Neural cell (in vitro differentiated cells): ENCODE measurements around the gene HOXB7. TPM values are rescaled to one million over a fixed set of nuclear protein-coding genes. Genes with fewer than 3 reads are reported as not detected.

ENCODE experiments used
- H2AFZ ChIP-seq: fragments of 200-600, 300-800 bp; sonication (generic), shearing (Covaris generic); 2 replicates; pipeline ENCODE4 v1.6.0; 2014; ENCODE audit warnings: low read depth, mild to moderate bottlenecking, antibody characterized with exemption, low read length, moderate library complexity
- H3F3A ChIP-seq: fragments of 200-600 bp; shearing (Covaris generic); 2 replicates; pipeline ENCODE4 v1.6.1; 2016; ENCODE audit warnings: mild to moderate bottlenecking, moderate library complexity, mixed read lengths, antibody characterized with exemption, low read length; ENCODE audit not compliant: insufficient read depth, poor library complexity, severe bottlenecking
- H3K27ac ChIP-seq: fragments of 200-600, 300-800 bp; sonication (generic), shearing (Covaris generic); 2 replicates; pipeline ENCODE4 v1.5.1; 2014; ENCODE audit warnings: mild to moderate bottlenecking, low read length, moderate library complexity
- H3K27me3 ChIP-seq: fragments of 300-800, 200-600 bp; sonication (generic), shearing (Covaris generic); 2 replicates; pipeline ENCODE4 v1.6.0; 2014; ENCODE audit warnings: mild to moderate bottlenecking, low read depth, low read length, moderate library complexity; ENCODE audit not compliant: insufficient read depth
- H3K36me3 ChIP-seq: fragments of 300-800, 200-600 bp; sonication (generic), shearing (Covaris generic); 2 replicates; pipeline ENCODE4 v1.5.1; 2014; ENCODE audit warnings: mild to moderate bottlenecking, antibody characterized with exemption, low read length, moderate library complexity; ENCODE audit not compliant: insufficient read depth
- H3K4me2 ChIP-seq: fragments of 300-800, 200-600 bp; sonication (generic), shearing (Covaris generic); 2 replicates; pipeline ENCODE4 v1.6.0; 2014; ENCODE audit warnings: mild to moderate bottlenecking, low read length
- H3K4me3 ChIP-seq: fragments of 300-800, 200-600 bp; sonication (generic), shearing (Covaris generic); 2 replicates; pipeline ENCODE4 v1.5.1; 2014; ENCODE audit warnings: mild to moderate bottlenecking, low read length, moderate library complexity
- H3K79me2 ChIP-seq: fragments of 200-600 bp; shearing (Covaris generic); replicated peaks from 2 replicates; pipeline ENCODE4 v1.6.0; 2014; ENCODE audit warnings: mild to moderate bottlenecking, low read length, moderate library complexity; ENCODE audit not compliant: insufficient read depth
- H3K9ac ChIP-seq: fragments of 300-800, 200-600 bp; sonication (generic), shearing (Covaris generic); 2 replicates; pipeline ENCODE4 v1.6.1; 2016; ENCODE audit warnings: mild to moderate bottlenecking, low read length, mixed read lengths
- H3K9me2 ChIP-seq: fragments of 200-600 bp; shearing (Covaris generic); 2 replicates; pipeline ENCODE4 v1.6.1; 2016; ENCODE audit warnings: mild to moderate bottlenecking, low read length, mixed read lengths; ENCODE audit not compliant: insufficient read depth
- H3K9me3 ChIP-seq: fragments of 200-600, 300-800 bp; sonication (generic), shearing (Covaris generic); 2 replicates; pipeline ENCODE4 v1.6.1; 2016; ENCODE audit warnings: mild to moderate bottlenecking, mixed run types, low read length, moderate library complexity, mixed read lengths
- H4K20me1 ChIP-seq: fragments of 200-600 bp; shearing (Covaris generic); 2 replicates; pipeline ENCODE4 v1.6.1; 2016; ENCODE audit warnings: mild to moderate bottlenecking, mixed run types; ENCODE audit not compliant: insufficient read depth
- EP300 ChIP-seq: fragments of 450-650 bp; conservative IDR thresholded peaks from 2 replicates; pipeline ENCODE4 v1.6.1; 2014; ENCODE audit warnings: antibody characterized with exemption, mild to moderate bottlenecking, moderate library complexity; ENCODE audit not compliant: poor library complexity, severe bottlenecking
- EZH2 ChIP-seq: fragments of 200-600, 300-800 bp; shearing (Covaris generic), sonication (generic); IDR thresholded peaks from 2 replicates; pipeline ENCODE4 v1.6.1; 2014; ENCODE audit warnings: antibody characterized with exemption, low read length, borderline replicate concordance, mild to moderate bottlenecking; ENCODE audit not compliant: insufficient read depth, poor library complexity, severe bottlenecking
- MXI1 ChIP-seq: fragments of 450-650 bp; conservative IDR thresholded peaks from 2 replicates; pipeline ENCODE4 v1.6.1; 2014; ENCODE audit warnings: antibody characterized with exemption, mild to moderate bottlenecking; ENCODE audit not compliant: poor library complexity, severe bottlenecking
- POLR2AphosphoS5 ChIP-seq: IDR thresholded peaks from 2 replicates; pipeline ENCODE4 v1.6.1; 2012
- RAD21 ChIP-seq: fragments of 450-650 bp; conservative IDR thresholded peaks from 2 replicates; pipeline ENCODE4 v1.6.1; 2014; ENCODE audit warnings: antibody characterized with exemption, mild to moderate bottlenecking, moderate library complexity
- SMC3 ChIP-seq: fragments of 450-650 bp; conservative IDR thresholded peaks from 2 replicates; pipeline ENCODE4 v1.6.1; 2014; ENCODE audit warnings: antibody characterized with exemption, mild to moderate bottlenecking, moderate library complexity; ENCODE audit not compliant: poor library complexity
- TAF1 ChIP-seq: IDR thresholded peaks from 2 replicates; pipeline ENCODE4 v1.6.1; 2012; ENCODE audit warnings: low read depth
- polyA plus RNA-seq: library from polyadenylated mRNA; depleted of rRNA; stranded (reverse); fragments of >200 nt; gene quantifications from 2 replicates; pipeline ENCODE4 v1.2.3, GENCODE V29; 2014
- TF ChIP-seq, protein P1 (sequence below): IDR thresholded peaks from 2 replicates; pipeline ENCODE4 v1.6.1; 2012; ENCODE audit warnings: borderline replicate concordance
- TF ChIP-seq, protein P2 (sequence below): fragments of 450-650 bp; IDR thresholded peaks from 2 replicates; pipeline ENCODE4 v1.5.1; 2014; ENCODE audit warnings: antibody characterized with exemption, mild to moderate bottlenecking, moderate library complexity; ENCODE audit not compliant: poor library complexity, severe bottlenecking

Gene HOXB7
- polyA plus RNA-seq, 1 donor from 2014 or later = not detected

GRCh38 chr17:48559840-48560817, 50.7 kb downstream of the HOXB7 start:
- no peaks in the 10 kb centered on the region for H3K79me2 ChIP-seq
- H3K9me2 ChIP-seq = no peaks in the 10 kb centered on the region
- H3K27ac ChIP-seq = no peak overlapping the region
- H3K4me3 ChIP-seq = no peak overlapping the region
- H4K20me1 ChIP-seq = no peaks in the 10 kb centered on the region
- H3K36me3 ChIP-seq = no peaks in the 10 kb centered on the region
- H3K4me2 ChIP-seq = no peak overlapping the region
- TF ChIP-seq EP300 (no peak), SMC3 (no peak), RAD21 (no peak), MXI1 (no peak), EZH2 (no peak), POLR2AphosphoS5 (no peak)
- H3K9ac ChIP-seq = no peak overlapping the region
- H3K9me3 ChIP-seq = no peaks in the 10 kb centered on the region
- no peak overlapping the region for H2AFZ ChIP-seq
- H3K27me3 ChIP-seq = peaks cover 98% of the 10 kb centered on the region
- no peaks in the 10 kb centered on the region for H3F3A ChIP-seq

DNA sequence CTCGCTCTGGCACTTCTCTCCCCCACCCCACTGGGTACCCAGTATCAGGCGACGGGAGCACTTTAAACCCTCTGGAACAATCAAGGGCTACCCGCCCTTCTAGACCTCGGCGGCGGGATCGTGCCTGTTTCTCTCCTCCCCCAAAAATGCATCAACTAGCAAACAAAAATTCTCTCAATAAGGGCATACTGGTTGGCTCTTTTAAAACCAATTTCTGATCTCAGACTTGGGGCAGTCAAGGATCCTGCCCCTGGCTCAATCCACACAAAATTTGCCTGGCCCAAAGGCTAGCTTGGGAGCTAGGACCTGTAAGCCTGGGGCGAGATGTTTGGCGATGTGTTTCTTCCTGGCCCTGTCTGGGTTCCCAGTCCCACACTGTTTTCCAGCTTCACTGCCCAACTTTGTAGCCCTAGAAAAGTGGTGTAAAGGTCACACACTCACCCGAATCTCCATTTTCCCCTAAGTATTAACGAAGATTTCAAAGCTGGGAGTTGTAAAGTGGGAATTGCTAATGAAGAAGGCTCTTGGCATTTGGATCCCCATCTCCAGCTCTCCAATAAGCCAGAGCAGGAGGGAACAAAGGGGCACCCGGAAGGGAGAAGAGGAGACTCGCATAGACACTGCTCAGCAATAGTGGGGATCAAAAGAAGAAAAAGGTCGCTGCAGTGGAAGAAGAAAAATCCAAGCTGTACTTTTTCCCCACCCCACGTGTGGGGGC, 51.5 kb downstream of the HOXB7 start:
- Histone ChIP-seq H3F3A (no peaks in the 10 kb centered on the region), H4K20me1 (no peaks in the 10 kb centered on the region), H3K27ac (no peak overlapping the region), H3K9me3 (no peaks in the 10 kb centered on the region), H3K36me3 (no peaks in the 10 kb centered on the region), H3K79me2 (no peaks in the 10 kb centered on the region), H3K9ac (no peak overlapping the region), H2AFZ (no peak overlapping the region), H3K4me3 (no peak overlapping the region), H3K9me2 (no peaks in the 10 kb centered on the region), H3K27me3 (peaks cover 98% of the 10 kb centered on the region), H3K4me2 (no peak overlapping the region)
- TF ChIP-seq POLR2AphosphoS5 (no peak), SMC3 (no peak), EZH2 (no peak), RAD21 (no peak), EP300 (no peak), TAF1 (no peak), MXI1 (no peak)
- TF ChIP-seq, protein P1, sequence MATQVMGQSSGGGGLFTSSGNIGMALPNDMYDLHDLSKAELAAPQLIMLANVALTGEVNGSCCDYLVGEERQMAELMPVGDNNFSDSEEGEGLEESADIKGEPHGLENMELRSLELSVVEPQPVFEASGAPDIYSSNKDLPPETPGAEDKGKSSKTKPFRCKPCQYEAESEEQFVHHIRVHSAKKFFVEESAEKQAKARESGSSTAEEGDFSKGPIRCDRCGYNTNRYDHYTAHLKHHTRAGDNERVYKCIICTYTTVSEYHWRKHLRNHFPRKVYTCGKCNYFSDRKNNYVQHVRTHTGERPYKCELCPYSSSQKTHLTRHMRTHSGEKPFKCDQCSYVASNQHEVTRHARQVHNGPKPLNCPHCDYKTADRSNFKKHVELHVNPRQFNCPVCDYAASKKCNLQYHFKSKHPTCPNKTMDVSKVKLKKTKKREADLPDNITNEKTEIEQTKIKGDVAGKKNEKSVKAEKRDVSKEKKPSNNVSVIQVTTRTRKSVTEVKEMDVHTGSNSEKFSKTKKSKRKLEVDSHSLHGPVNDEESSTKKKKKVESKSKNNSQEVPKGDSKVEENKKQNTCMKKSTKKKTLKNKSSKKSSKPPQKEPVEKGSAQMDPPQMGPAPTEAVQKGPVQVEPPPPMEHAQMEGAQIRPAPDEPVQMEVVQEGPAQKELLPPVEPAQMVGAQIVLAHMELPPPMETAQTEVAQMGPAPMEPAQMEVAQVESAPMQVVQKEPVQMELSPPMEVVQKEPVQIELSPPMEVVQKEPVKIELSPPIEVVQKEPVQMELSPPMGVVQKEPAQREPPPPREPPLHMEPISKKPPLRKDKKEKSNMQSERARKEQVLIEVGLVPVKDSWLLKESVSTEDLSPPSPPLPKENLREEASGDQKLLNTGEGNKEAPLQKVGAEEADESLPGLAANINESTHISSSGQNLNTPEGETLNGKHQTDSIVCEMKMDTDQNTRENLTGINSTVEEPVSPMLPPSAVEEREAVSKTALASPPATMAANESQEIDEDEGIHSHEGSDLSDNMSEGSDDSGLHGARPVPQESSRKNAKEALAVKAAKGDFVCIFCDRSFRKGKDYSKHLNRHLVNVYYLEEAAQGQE = no peak
- TF ChIP-seq, protein P2, sequence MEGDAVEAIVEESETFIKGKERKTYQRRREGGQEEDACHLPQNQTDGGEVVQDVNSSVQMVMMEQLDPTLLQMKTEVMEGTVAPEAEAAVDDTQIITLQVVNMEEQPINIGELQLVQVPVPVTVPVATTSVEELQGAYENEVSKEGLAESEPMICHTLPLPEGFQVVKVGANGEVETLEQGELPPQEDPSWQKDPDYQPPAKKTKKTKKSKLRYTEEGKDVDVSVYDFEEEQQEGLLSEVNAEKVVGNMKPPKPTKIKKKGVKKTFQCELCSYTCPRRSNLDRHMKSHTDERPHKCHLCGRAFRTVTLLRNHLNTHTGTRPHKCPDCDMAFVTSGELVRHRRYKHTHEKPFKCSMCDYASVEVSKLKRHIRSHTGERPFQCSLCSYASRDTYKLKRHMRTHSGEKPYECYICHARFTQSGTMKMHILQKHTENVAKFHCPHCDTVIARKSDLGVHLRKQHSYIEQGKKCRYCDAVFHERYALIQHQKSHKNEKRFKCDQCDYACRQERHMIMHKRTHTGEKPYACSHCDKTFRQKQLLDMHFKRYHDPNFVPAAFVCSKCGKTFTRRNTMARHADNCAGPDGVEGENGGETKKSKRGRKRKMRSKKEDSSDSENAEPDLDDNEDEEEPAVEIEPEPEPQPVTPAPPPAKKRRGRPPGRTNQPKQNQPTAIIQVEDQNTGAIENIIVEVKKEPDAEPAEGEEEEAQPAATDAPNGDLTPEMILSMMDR = no peak
